ENCODE data around the gene C17orf50.

DNA sequence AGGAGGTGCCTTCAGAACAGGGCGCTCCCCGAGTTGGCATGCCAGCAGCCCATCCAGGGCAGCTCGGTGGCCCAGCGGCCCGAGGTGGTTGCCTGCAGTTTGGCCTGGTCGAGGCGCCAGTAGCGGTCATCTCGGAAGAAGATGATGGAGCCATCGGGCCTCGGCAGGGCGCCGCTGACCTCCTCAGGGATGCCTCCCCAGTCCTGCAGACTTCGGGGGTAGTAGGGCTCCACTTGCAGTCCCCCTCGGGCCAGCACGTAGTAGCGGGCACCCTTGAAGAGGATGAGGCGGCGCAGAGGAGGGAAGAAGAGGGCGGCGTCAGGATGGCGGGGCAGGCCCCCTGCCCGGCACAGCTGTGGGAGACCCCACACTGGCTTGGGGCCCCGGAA lies 5.8 kb downstream of the C17orf50 start:
- TF ChIP-seq GATA3 (IDR thresholded peaks at IDR 0.05; ENCODE audit: low read depth, low read length) (no peak), GATA2 (IDR thresholded peaks at IDR 0.05; ENCODE audit: low read depth, low read length) (no peak)

All from SH-SY5Y (cell line).